K562 (cell line): Measurements from ENCODE around the gene METTL24.

Experiments
- CHD2 ChIP-seq: IDR thresholded peaks from 2 replicates; pipeline ENCODE4 v1.6.1; 2011; ENCODE audit warnings: low read depth, low read length
- ELF4 ChIP-seq: fragments of 450-650 bp; formaldehyde crosslinking; IDR thresholded peaks from 2 replicates; pipeline ENCODE4 v1.4.0; 2022; ENCODE audit warnings: missing genetic modification characterization
- EP300 ChIP-seq: IDR thresholded peaks from 2 replicates; pipeline ENCODE4 v1.6.1; 2012; ENCODE audit warnings: low read length, improper control_type of control experiment
- RBM22 ChIP-seq: fragments of 200-400 bp; formaldehyde crosslinking; IDR thresholded peaks from 2 replicates; pipeline ENCODE4 v1.6.1; 2018; ENCODE audit warnings: low read length, low read depth; ENCODE audit not compliant: poor library complexity, severe bottlenecking
- SMARCA4 ChIP-seq: fragments of 450-650 bp; IDR thresholded peaks from 2 replicates; pipeline ENCODE4 v1.6.1; 2016
- ZNF140 ChIP-seq: fragments of 250-450 bp; sonication (Bioruptor Pico); IDR thresholded peaks from 2 replicates; pipeline ENCODE4 v1.8.0; 2021; ENCODE audit warnings: moderate library complexity, mild to moderate bottlenecking, inconsistent platforms
- TF ChIP-seq, protein P1 (sequence below): fragments of 450-650 bp; IDR thresholded peaks from 2 replicates; pipeline ENCODE4 v1.6.1; 2016; ENCODE audit warnings: antibody characterized with exemption
- TF ChIP-seq, protein P2 (sequence below), 3 experiments: IDR thresholded peaks in 2 of 3; conservative IDR thresholded peaks in 1 of 3; 2 replicates each; pipeline ENCODE4 v1.5.1; 2011 to 2012; ENCODE audit warnings: low read length in 3 of 3, mild to moderate bottlenecking in 3 of 3, control low read depth in 2 of 3, improper control_type of control experiment in 1 of 3, inconsistent platforms in 1 of 3, low read depth in 1 of 3, mixed read lengths in 1 of 3, moderate library complexity in 1 of 3; ENCODE audit not compliant: insufficient read depth in 2 of 3

DNA sequence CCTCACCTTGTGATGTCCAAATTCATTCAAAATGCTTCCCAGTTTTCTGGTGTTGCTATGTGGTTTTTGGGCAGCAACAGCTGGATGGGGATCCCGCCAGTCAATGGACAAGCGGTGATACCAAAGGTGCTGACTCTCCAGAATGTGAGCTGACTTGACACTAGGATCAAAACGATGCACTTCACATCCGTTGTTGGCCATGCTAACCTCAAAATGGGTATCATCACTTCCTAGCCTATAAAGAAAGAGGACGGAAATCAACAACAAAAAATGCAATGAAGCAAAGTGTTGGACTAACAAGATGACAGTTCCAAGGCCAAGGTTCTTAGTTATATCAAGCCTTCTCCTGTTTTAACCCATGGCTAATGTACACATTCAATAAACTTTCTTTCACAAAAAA is 59.2 kb downstream of the METTL24 start:
- TF ChIP-seq, protein P1, sequence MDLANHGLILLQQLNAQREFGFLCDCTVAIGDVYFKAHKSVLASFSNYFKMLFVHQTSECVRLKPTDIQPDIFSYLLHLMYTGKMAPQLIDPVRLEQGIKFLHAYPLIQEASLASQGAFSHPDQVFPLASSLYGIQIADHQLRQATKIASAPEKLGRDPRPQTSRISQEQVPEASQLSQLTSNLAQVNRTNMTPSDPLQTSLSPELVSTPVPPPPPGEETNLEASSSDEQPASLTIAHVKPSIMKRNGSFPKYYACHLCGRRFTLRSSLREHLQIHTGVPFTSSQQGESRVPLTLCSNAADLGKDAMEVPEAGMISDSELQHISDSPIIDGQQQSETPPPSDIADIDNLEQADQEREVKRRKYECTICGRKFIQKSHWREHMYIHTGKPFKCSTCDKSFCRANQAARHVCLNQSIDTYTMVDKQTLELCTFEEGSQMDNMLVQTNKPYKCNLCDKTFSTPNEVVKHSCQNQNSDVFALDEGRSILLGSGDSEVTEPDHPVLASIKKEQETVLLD = no peak
- TF ChIP-seq, protein P2, sequence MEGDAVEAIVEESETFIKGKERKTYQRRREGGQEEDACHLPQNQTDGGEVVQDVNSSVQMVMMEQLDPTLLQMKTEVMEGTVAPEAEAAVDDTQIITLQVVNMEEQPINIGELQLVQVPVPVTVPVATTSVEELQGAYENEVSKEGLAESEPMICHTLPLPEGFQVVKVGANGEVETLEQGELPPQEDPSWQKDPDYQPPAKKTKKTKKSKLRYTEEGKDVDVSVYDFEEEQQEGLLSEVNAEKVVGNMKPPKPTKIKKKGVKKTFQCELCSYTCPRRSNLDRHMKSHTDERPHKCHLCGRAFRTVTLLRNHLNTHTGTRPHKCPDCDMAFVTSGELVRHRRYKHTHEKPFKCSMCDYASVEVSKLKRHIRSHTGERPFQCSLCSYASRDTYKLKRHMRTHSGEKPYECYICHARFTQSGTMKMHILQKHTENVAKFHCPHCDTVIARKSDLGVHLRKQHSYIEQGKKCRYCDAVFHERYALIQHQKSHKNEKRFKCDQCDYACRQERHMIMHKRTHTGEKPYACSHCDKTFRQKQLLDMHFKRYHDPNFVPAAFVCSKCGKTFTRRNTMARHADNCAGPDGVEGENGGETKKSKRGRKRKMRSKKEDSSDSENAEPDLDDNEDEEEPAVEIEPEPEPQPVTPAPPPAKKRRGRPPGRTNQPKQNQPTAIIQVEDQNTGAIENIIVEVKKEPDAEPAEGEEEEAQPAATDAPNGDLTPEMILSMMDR (IDR thresholded peaks at IDR 0.05 in 2 of 3, conservative IDR thresholded peaks at IDR 0.05 in 1 of 3; ENCODE audit: insufficient read depth in 2 of 3, low read depth in 1 of 3, low read length in 3 of 3) = no peak
- TF ChIP-seq ZNF140 (CRISPR knock-in tag) (no peak), SMARCA4 (no peak), RBM22 (no peak), EP300 (no peak), CHD2 (no peak), ELF4 (CRISPR knock-in tag) (no peak)
